ENCODE measurements around the gene C12orf75.
"Not testable (repeated sequence)": the region's sequence is repeated elsewhere in the genome, so short reads cannot be mapped to it uniquely, and the experiment has no call there.

Gene C12orf75

DNA sequence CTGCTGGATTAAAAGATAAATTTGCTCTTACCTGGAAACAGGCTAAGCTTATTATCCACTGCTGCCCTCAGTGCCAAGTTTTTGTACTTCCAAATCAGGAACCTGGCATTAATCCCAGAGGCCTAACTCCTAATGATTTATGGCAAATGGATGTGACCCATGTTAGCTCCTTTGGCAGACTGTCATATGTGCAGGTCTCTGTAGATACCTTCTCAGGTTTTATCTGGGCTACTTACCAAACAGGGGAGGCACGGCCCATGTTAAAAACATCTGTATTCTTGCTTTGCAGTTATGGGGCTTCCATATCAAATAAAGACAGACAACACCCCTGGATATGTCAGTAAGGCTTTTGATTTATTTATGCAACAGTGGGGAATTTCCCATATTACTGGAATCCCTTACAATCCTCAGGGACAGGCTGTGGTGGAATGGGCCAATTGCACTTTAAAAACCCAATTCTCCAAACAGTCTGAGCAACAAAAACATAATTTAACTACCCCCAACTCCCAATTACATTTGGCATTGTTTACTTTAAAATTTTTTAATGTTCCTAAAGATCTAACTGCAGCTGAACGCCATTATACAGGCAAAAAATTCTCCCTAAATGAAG lies 19.9 kb upstream of the C12orf75 start:
- not testable (repeated sequence) for DNase-seq

- not testable (repeated sequence) for DNase-seq
Measured at GRCh38 chr12:105311936-105312335, 18.6 kb upstream of the C12orf75 start.

- not testable (repeated sequence) for DNase-seq
Measured at GRCh38 chr12:105313755-105314154, 16.7 kb upstream of the C12orf75 start.

DNA sequence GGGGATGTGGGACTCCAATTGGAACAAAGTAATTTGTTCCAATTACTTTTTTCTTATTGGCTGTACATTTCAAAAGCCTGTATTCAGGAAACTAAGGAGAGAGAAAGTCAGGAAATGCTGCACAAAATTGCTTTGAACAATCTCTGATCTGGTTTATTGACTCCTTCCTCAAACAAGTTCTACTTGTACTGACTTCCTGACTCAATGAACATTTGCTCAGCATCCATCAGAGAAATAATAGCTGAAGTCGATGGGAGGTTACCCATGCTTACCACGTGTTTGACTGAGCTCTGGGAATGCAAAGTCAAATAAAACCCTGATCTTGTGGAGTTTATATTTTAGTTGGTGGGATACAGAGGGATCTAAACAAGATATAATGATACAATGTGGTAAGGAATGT lies 15.4 kb upstream of the C12orf75 start:
- DNase-seq: no peak

DNA sequence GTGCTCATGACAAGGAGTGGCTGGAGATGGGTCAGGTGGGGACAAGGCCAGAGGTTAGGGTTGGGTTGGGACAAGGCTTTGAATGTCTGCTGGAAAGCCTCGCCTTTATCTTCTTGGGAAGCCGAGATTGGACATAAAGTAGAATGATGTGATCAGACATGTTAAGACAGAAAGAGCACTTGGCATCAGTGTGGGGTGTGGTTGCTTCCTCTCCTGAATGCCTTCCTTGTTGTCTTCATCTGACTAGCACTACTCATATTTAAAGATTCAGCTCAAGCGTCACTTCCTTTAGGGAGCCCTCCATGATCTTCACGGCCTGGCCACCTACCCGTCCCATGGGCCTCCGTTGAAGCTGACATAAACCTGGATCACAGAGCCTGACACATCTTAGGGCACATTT lies 14.8 kb upstream of the C12orf75 start:
- no peak for DNase-seq

DNA sequence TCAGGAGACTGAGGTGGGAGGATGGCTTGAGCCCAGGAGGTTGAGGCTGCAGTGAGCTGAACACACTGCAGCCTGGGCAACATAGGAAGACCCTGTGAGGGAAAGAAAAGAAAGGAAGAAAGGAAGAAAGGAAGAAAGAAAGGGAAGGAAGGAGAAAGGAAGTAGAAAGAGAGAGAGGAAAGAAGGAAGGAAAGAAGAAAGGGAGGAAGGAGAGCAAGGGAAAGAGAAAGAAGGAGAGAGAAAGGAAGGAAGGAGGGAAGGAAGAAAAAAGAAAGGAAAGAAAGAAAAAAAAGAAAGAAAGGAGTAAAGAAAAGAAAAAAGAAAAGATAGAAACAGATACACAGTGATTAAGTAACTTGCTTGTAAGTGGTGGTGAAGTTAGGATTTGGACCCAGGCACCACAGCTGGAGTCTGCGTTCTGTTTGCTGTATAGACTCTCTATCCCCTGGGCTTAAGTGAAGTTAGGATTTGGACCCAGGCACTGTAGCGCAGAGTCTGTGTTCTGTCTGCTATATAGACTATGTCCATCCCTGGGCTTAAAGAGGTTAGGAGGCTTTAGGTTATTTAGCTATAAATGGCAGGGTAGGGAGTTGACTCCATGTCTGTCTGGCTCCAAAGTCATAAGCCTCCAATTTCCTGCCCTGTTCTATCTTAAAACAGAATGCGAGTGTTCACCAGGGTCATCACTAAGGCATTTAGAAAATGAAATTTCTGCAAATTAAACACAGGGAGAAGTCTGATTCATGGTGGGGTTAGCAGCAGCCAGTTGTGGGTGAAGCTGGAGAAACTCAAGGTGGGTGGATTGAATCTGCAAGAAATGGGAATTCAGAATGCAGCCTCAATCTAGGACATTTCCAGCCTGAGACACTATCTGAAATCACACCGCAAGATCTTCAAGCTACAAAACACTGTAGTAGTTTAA lies 13.3 kb upstream of the C12orf75 start:
- no peak for DNase-seq

DNA sequence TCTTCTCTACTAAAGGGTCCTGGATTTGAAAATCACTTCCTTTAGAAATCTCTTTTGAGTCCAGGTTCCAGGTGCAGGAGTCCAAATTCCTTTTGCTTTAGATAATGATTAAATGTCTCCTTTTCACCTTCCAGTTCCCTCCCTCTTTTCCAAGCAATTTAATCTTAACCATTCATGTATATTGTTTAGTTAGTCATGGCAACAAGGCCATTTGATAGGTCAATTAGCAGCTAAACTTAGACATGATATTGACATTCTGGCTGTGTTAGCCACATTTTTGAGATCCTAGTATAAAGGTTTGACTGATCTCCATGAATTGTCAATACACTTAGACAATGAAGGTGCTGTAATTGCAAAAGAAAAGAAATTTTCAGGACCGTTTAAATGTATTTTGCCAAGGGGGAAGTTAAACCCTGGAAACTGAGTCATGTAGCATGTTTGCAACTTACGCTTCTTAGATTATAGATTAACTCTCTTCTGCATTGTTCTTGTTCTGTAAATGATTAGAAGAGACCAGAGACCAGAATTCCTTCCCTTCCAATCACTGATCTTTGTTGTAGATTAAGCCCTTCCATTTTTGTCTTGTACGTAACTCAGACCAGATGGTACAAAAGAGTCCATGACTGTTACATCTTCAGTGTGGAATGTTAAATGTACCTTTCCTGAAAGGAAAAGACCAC lies 12.4 kb upstream of the C12orf75 start:
- no peak for DNase-seq

DNA sequence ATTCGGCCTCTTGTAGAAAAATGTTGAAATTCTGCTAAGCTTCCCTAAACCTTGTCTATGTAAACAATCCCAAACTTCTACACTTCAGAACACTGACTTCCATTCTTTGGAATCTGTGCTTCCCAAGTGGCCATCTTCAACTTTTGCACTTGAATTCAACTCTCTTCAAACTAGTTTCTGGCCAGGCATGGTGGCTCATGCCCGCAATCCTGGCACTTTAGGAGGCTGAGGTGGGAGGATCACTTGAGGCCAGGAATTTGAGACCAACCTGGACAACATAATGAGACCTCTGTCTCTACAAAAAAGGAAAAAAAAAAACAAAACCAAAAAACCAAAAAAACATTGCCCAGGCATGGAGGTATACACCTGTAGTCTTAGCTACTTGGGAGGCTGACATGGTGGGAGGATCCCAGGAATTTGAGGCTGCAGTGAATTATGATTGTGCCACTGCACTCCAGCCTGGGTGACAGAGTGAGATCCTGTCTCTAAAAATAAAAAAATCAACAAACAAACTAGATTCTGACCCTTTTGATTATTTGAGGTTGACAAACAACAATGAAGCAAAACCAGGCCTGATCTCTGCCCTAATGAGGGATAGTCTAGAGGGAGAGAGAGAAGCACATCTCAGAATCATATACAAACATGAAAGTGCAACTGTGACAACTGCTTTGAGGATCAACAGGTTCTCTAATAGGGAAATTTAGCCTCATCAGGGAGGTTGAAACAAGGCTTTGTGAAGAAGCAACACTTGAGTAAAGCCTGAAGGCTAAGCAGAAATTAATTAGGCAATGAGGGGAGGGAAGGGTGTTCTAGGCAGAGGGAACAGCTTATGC lies 11.6 kb upstream of the C12orf75 start:
- DNase-seq: no peak

DNA sequence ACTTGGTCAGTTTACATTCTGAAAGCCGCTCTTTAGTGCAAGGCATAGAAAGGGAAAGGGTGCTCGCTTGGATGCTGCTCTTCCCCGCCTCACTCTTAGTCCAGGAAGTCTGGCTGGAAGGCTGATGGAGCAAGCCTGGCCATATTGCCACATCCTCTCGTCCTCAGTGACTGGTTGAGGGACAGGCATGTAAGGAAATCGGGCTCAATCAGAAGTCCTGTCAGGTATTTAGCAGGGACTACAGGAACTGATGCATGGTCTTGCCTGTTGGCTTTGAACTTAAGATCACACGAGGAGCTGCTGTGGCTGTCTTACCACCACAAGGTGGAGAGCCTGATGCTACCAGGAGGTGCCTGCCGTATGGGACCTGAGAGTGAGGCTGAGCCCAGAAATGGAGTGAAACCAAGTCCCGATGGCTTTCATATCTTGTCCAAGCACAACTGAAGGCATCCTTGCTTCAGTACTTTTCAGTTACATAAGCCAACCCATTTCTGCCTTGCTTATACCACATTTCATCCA lies 10.7 kb upstream of the C12orf75 start:
- no peak for DNase-seq

DNA sequence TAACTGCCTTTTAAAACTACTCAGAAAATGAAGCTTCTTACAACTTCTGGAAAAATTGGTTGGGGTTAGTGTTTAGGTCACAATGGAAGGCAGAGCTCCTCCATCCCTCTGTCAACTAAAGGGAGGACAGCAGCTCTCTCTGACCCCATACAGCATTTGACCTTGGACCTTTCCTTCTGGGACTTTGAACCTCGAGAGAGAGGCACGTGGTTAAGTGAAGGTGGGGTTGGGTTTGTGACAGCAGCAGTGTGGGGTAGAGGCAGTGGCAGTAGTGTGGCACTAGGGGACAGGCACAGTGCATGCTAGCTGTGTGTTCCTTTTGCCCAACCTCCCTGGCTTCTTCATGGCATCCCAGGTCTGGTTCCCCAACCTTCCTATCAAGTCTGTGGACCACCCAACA lies 9.4 kb upstream of the C12orf75 start:
- DNase-seq: no peak

- no peak for DNase-seq
Measured at GRCh38 chr12:105322070-105322469, 8.4 kb upstream of the C12orf75 start.

DNA sequence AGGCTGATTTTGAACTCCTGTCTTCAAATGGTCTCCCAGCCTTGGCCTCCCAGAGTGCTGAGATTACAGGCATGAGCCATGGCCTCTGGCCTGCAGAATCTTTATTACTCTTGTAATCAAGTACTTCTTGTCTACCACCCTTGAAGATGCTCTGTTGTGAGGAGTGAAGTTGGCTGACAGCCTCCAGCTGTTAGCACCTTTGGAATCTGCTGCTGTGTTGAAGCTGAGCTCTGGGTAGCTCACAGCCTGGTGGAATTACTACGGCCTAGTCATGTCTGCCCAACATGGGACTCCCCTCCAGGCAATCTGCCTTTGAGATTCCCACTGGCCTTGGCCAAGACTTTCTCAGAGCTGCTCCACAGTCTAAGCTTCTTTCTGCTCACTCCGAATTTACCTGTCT lies 5.8 kb upstream of the C12orf75 start:
- DNase-seq: no peak

GRCh38 chr12:105325117-105325516 lies 5.4 kb upstream of the C12orf75 start:
- DNase-seq: no peak

DNA sequence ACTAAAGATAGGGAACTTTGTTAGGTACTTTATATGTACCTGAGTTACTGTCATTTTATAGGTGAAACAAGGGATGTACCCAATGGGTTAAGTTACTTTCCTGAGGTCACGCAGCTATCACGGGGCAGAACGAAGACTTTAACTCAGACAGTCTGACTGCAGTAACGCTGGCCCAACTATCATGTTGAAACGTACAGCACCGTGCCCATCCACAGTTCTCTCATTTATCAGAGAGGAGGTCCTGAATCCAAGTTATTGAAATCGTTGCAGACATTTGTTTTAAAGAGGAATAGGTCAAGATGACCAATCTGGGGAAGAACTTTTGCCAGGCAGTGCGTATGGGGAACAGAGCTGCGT lies 587 bp upstream of the C12orf75 start:
- DNase-seq: peak; percentile 59

DNA sequence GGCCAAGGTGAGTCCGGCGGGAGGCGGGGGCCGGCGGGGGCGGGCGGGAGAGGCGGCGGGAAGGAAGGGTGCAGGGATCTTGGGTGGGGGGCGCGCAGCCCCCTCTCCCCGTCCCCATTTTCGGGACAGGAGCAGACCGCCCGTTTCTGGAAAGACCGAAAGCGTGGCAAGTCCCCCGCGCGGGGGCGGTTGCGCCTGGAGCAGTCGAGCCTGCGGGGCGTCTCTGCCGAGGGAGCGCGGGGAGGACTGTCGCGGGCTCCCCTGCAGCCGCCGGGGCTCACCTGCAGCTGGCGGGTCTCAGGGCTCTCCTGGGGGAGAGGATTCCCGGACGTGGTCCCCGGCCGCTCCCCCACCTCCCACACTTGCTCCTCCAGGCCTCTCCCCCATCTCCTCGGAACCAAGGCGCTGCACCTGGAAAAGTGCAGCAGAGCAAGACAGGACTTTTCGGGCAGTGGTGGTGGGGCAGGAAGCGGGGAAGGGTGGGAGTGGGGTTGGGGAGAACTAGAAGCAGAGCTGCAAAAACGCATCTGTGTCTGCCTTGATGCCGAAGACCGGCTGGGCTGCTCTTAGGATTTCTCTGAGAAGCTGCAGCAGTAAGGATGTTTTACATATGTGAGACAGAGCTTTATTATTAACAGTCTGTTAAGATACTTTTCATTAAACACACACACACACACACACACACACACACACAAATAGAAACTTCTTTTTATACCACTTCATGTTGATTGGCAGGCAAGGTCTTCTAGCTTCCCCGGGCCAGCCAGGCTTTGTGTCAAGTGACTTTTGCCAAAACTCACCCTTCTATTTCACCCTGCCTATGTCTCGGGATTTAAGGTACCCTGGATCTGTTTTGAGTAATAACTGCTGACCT lies 677 bp downstream of the C12orf75 start:
- peak; percentile 74 for DNase-seq

- no peak for DNase-seq
Measured at GRCh38 chr12:105331805-105332251, 1.3 kb downstream of the C12orf75 start.

DNA sequence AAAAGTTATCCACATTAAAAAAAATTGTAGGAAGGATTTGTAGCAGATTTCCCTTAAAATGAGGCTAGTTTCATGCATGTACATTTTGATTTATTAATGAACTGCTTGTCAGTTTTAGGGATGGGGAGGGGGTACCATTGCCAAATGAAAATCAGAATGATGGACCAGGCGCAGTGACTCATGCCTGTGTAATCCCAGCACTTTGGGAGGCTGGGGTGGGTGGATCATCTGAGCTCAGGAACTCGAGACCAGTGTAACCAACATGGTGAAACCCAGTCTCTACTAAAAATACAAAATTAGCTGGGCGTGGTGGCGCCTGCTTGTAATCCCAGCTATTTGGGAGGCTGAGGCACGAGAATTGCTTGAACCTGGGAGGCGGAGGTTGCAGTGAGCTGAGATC lies 1.8 kb downstream of the C12orf75 start:
- not testable (repeated sequence) for DNase-seq

DNA sequence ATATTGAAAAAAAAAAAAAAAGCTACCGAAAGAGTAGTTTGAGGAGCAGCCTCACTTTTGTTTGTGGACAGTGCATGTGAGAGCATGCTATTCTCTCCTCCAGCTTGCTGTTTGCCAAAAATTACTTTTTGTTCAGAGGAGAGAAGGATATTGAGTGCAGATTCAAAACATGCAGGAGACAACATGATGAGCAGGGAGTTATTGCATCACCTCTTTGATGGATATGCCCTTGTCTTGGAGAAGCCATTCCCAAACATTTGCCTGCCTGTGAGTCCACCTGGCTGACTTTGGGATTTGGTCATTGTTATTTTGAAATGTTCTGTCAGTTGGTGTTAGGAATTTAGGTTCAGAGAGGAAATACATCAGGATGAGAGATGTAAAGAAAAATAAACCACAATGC lies 2.4 kb downstream of the C12orf75 start:
- DNase-seq: no peak

GRCh38 chr12:105334001-105334400 lies 3.5 kb downstream of the C12orf75 start:
- no peak for DNase-seq

DNA sequence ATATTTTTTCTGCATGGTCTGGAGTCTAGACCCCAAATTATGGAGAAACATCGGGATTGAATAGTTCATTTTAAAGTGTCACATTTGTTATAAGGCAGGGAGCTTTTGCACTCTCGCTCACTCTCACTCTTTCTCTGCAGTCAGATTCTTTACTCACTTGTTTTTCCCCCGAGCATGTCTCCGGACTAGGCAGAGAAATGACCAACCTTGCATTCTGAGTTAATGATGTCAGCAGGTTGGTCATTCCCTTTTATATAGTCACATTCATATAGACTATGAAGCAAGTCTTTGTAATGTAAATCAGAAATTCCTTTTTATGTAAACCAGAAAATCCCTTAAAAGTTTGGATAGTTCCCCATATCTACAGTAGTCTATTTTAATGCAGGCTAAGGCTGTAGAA lies 4.1 kb downstream of the C12orf75 start:
- no peak for DNase-seq

DNA sequence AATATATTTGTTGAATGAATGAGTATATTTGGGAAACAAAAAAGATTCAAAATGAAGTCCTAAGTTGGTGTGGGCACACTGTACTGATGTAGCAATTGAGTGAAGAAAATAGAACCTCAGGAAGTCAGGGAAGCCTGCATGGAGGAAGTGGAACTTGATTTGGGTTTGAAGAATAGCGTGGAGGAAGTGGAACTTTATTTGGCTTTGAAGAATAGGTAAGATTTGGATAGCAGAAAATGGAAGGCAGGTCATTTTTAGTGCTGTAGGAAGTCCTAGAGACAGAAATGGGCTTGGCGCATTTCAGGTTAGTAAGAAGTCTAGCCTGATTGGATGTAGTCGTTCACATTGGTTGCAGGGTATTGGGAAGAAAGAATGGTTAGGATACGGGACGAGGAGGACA lies 5.4 kb downstream of the C12orf75 start:
- no peak for DNase-seq

GRCh38 chr12:105336411-105336810 lies 5.9 kb downstream of the C12orf75 start:
- DNase-seq: no peak

Measured in activated CD8-positive, alpha-beta memory T cell treated with anti-CD3 and anti-CD28 coated beads for 24 hours (primary cell).